ENCODE measurements around the gene TRIM29. TPM values are rescaled to one million over a fixed set of nuclear protein-coding genes. Genes with fewer than 3 reads are reported as not detected.

The TRIM29 gene
- total RNA-seq, 1 experiment from 2014 or later = not detected

- H3K9ac ChIP-seq (ENCODE audit: extremely low read depth, insufficient read length, low read length) = no peak overlapping the region
- H3K4me2 ChIP-seq (ENCODE audit: insufficient read depth, insufficient read length, low read length) = no peak overlapping the region
- H2AFZ ChIP-seq (ENCODE audit: low read length) = no peak overlapping the region
- TF ChIP-seq, protein P1, sequence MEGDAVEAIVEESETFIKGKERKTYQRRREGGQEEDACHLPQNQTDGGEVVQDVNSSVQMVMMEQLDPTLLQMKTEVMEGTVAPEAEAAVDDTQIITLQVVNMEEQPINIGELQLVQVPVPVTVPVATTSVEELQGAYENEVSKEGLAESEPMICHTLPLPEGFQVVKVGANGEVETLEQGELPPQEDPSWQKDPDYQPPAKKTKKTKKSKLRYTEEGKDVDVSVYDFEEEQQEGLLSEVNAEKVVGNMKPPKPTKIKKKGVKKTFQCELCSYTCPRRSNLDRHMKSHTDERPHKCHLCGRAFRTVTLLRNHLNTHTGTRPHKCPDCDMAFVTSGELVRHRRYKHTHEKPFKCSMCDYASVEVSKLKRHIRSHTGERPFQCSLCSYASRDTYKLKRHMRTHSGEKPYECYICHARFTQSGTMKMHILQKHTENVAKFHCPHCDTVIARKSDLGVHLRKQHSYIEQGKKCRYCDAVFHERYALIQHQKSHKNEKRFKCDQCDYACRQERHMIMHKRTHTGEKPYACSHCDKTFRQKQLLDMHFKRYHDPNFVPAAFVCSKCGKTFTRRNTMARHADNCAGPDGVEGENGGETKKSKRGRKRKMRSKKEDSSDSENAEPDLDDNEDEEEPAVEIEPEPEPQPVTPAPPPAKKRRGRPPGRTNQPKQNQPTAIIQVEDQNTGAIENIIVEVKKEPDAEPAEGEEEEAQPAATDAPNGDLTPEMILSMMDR (conservative IDR thresholded peaks at IDR 0.05) = peak; percentile 70
- H3K14ac ChIP-seq (ENCODE audit: insufficient read depth, low read length) = no peak overlapping the region
- H4K91ac ChIP-seq (ENCODE audit: insufficient read length, low read depth, low read length) = no peak overlapping the region
- no peaks in the 10 kb centered on the region for H3K9me3 ChIP-seq (ENCODE audit: control insufficient read depth, low read depth, low read length)
- peak; percentile 73 for DNase-seq
- Mint-ChIP-seq H3K4me3 (no peak overlapping the region), H3K27ac (no peak overlapping the region), H3K4me1 (peaks cover 25 to 54% of the 10 kb centered on the region in 2 experiments), H3K27me3 (ENCODE audit: low read depth) (peaks cover 97% of the 10 kb centered on the region), H3K36me3 (ENCODE audit: insufficient read depth in 1 of 3, low read depth in 3 of 3) (no peaks in the 10 kb centered on the region), H3K9me3 (no peaks in the 10 kb centered on the region; a peak in 1 of 5 replicates)
- H3K56ac ChIP-seq (ENCODE audit: insufficient read length, low read depth, low read length) = no peak overlapping the region
- H3K23me2 ChIP-seq (ENCODE audit: insufficient read length, low read depth, low read length, poor library complexity, severe bottlenecking) = no peaks in the 10 kb centered on the region
- H2AK5ac ChIP-seq (ENCODE audit: insufficient read length, low read length) = no peak overlapping the region
- H3K79me1 ChIP-seq (ENCODE audit: insufficient read depth, low read depth, low read length, poor library complexity, severe bottlenecking) = no peaks in the 10 kb centered on the region
- no peaks in the 10 kb centered on the region for H3K79me2 ChIP-seq (ENCODE audit: insufficient read depth, low read length)
- H3K27me3 ChIP-seq (ENCODE audit: insufficient read depth, low read length) = peaks cover 10% of the 10 kb centered on the region
- H3K4ac ChIP-seq (ENCODE audit: low read depth, low read length) = no peak overlapping the region
- WGBS (ENCODE audit: extremely low coverage, insufficient read length, low lambda C conversion rate) = no CpG with 5 or more reads among the region's 5 CpGs
- no peak overlapping the region for H3T11ph ChIP-seq (ENCODE audit: low read length)
- no peak overlapping the region for H4K5ac ChIP-seq (ENCODE audit: insufficient read length, low read depth, low read length)
- no peak overlapping the region for H2BK5ac ChIP-seq (ENCODE audit: insufficient read length, low read length)
- no peak overlapping the region for H4K8ac ChIP-seq (replicated peaks; ENCODE audit: insufficient read length, low read depth, low read length)
- no peak overlapping the region for H2BK20ac ChIP-seq (ENCODE audit: low read depth, low read length, poor library complexity, severe bottlenecking)
- H4K20me1 ChIP-seq (ENCODE audit: control insufficient read depth, insufficient read depth, insufficient read length) = no peaks in the 10 kb centered on the region
- no peak overlapping the region for H3K27ac ChIP-seq (ENCODE audit: insufficient read length, low read depth, low read length)
- no peak overlapping the region for H2BK12ac ChIP-seq (ENCODE audit: insufficient read length, low read depth, low read length)
- H2BK120ac ChIP-seq (ENCODE audit: low read depth, low read length, poor library complexity, severe bottlenecking) = no peak overlapping the region
- H3K23ac ChIP-seq (ENCODE audit: insufficient read length, low read depth, low read length) = no peak overlapping the region
- no peak overlapping the region for H2BK15ac ChIP-seq (ENCODE audit: low read depth, low read length)
- H3K4me1 ChIP-seq (ENCODE audit: insufficient read depth, low read length) = no peaks in the 10 kb centered on the region; the same call in 1 of the 2 replicates
- no peak overlapping the region for H3K18ac ChIP-seq (ENCODE audit: insufficient read length, low read depth, low read length)
Measured at GRCh38 chr11:120182790-120183491, 45.0 kb upstream of the TRIM29 start.

Data from H9 (cell line).